K562 (cell line): Measurements from ENCODE around the gene ARPC1A. TPM values are rescaled to one million over a fixed set of nuclear protein-coding genes. Genes with fewer than 3 reads are reported as not detected.
A peak's percentile ranks its signal among the peaks of the same experiment; 100 is the strongest.

Source experiments
- ATAC-seq: fragments of 200-7000 bp; cut with Tn5 transposase; 3 replicates; pipeline ENCODE4 v1.9.1; 2020; ENCODE audit warnings: moderate library complexity
- BruUV-seq: library from RNA; stranded (reverse); fragments of 400-500 nt; replicated peaks from 2 replicates; lab custom pipeline; 2021; lab: Mats Ljungman, UMichigan
- CTCF ChIA-PET: fragments of 300-600 bp; formaldehyde crosslinking; extraction: SDS; loops from one replicate; lab custom pipeline; 2021; ENCODE audit warnings: low intra/inter-chr PET ratio; lab: Yijun Ruan, JAX
- POLR2A ChIA-PET: fragments of 300-600, 350-650 bp; sonication (Branson Sonifier 250); formaldehyde crosslinking; extraction: SDS; loops from one replicate; lab custom pipeline; 2021; ENCODE audit warnings: antibody characterized with exemption, inconsistent platforms; lab: Yijun Ruan, JAX
- DNase-seq, 4 experiments: peaks; one replicate each; pipeline versions ENCODE4 v3.0.0 to v3.0.0-alpha.2; 2011 to 2018; ENCODE audit warnings: low spot score in 3 of 4, mixed read lengths in 3 of 4; ENCODE audit errors: extremely low read depth in 1 of 4
- FAIRE-seq: peaks from 2 replicates; lab custom pipeline; 2011; peaks lifted over from hg19 to GRCh38; lab: Jason Lieb, UNC
- H2AFZ ChIP-seq: 2 replicates; pipeline ENCODE4 v1.6.0; 2011; ENCODE audit warnings: low read depth, low read length, control low read depth, inconsistent platforms
- H3K27ac ChIP-seq: fragments of 200-600 bp; 3 replicates; pipeline ENCODE4 v1.8.0; 2011; ENCODE audit warnings: low read depth, mild to moderate bottlenecking, control low read depth, inconsistent platforms, low read length, moderate library complexity, mixed read lengths; ENCODE audit errors: extremely low read depth
- H3K27me3 ChIP-seq, 2 experiments: fragments of 300-600 bp in 1 of 2; 2 replicates in 1 of 2; 3 replicates in 1 of 2; pipeline versions ENCODE4 v1.6.0 to v1.8.0; 2011; ENCODE audit warnings: inconsistent platforms in 2 of 2, low read length in 2 of 2, mild to moderate bottlenecking in 1 of 2, mixed read lengths in 1 of 2, moderate library complexity in 1 of 2; ENCODE audit not compliant: control insufficient read depth in 2 of 2, insufficient read depth in 2 of 2
- H3K36me3 ChIP-seq: fragments of 300-600 bp; 3 replicates; pipeline ENCODE4 v1.8.0; 2011; ENCODE audit warnings: mild to moderate bottlenecking, low read length, inconsistent platforms; ENCODE audit not compliant: control insufficient read depth, insufficient read depth
- H3K4me1 ChIP-seq, 2 experiments: fragments of 200-600 bp in 1 of 2; replicated peaks in 1 of 2; 2 replicates in 1 of 2; 3 replicates in 1 of 2; pipeline versions ENCODE4 v1.5.1 to v1.8.0; 2011; ENCODE audit warnings: inconsistent platforms in 2 of 2, low read length in 2 of 2, mild to moderate bottlenecking in 1 of 2, mixed read lengths in 1 of 2, moderate library complexity in 1 of 2; ENCODE audit not compliant: control insufficient read depth in 2 of 2, insufficient read depth in 2 of 2
- H3K4me2 ChIP-seq: 2 replicates; pipeline ENCODE4 v1.6.1; 2011; ENCODE audit warnings: low read length, control low read depth, inconsistent platforms, mixed read lengths; ENCODE audit not compliant: insufficient read depth
- H3K4me3 ChIP-seq: fragments of 200-600 bp; sonication (generic), shearing (Covaris generic); 2 replicates; pipeline ENCODE4 v1.5.1; 2016; ENCODE audit warnings: control low read depth, inconsistent platforms
- H3K79me2 ChIP-seq: fragments of 200-600 bp; 3 replicates; pipeline ENCODE4 v1.8.0; 2011; ENCODE audit warnings: low read length, inconsistent platforms; ENCODE audit not compliant: control insufficient read depth, insufficient read depth
- H3K9ac ChIP-seq, 2 experiments: 2 replicates each; pipeline versions ENCODE4 v1.6.0 to v1.6.1; 2011; ENCODE audit warnings: low read depth in 2 of 2, low read length in 2 of 2, control low read depth in 1 of 2, inconsistent platforms in 1 of 2, mild to moderate bottlenecking in 1 of 2, mixed read lengths in 1 of 2; ENCODE audit not compliant: insufficient read depth in 1 of 2
- H3K9me1 ChIP-seq: one replicate; pipeline ENCODE4 v1.6.0; 2011; ENCODE audit warnings: inconsistent platforms, mild to moderate bottlenecking, low read length, moderate library complexity; ENCODE audit not compliant: control insufficient read depth, insufficient read depth
- H3K9me3 ChIP-seq: replicated peaks from 2 replicates; pipeline ENCODE4 v1.5.1; 2011; ENCODE audit warnings: low read depth, low read length, inconsistent platforms; ENCODE audit not compliant: control insufficient read depth, insufficient read depth
- H4K20me1 ChIP-seq: replicated peaks from 2 replicates; pipeline ENCODE4 v1.6.1; 2011; ENCODE audit warnings: low read length, inconsistent platforms, mixed read lengths; ENCODE audit not compliant: control insufficient read depth, insufficient read depth
- CBFA2T2 ChIP-seq: fragments of 450-650 bp; conservative IDR thresholded peaks from 2 replicates; pipeline ENCODE4 v1.6.1; 2017; ENCODE audit warnings: mild to moderate bottlenecking
- CTBP1 ChIP-seq: fragments of 450-650 bp; IDR thresholded peaks from 2 replicates; pipeline ENCODE4 v1.6.1; 2016; ENCODE audit warnings: borderline replicate concordance
- FUS ChIP-seq: fragments of 200-400 bp; formaldehyde crosslinking; optimal IDR thresholded peaks from 2 replicates; pipeline ENCODE3; 2017; ENCODE audit warnings: low read depth, low read length
- ILF3 ChIP-seq: fragments of 450-650 bp; IDR thresholded peaks from 2 replicates; pipeline ENCODE4 v1.6.1; 2018; ENCODE audit warnings: antibody characterized with exemption, mild to moderate bottlenecking, moderate library complexity, borderline replicate concordance
- PHB ChIP-seq: fragments of 250-450 bp; sonication (Bioruptor Pico); IDR thresholded peaks from 2 replicates; pipeline ENCODE4 v1.5.0; 2021
- PHTF2 ChIP-seq: fragments of 250-450 bp; sonication (Bioruptor Pico); IDR thresholded peaks from 2 replicates; pipeline ENCODE4 v1.5.0; 2021; ENCODE audit warnings: mild to moderate bottlenecking
- POLR2A ChIP-seq: fragments of 450-650 bp; conservative IDR thresholded peaks from 2 replicates; pipeline ENCODE4 v1.6.1; 2016
- POLR2AphosphoS5 ChIP-seq: IDR thresholded peaks from 2 replicates; pipeline ENCODE4 v1.6.1; 2011; ENCODE audit warnings: mild to moderate bottlenecking, low read depth, low read length, moderate library complexity; ENCODE audit not compliant: control insufficient read depth, insufficient read depth
- POLR2B ChIP-seq: fragments of 450-650 bp; IDR thresholded peaks from 2 replicates; pipeline ENCODE4 v1.6.1; 2018; ENCODE audit warnings: low read depth; ENCODE audit not compliant: partially characterized antibody
- POLR2G ChIP-seq: fragments of 200-400 bp; formaldehyde crosslinking; IDR thresholded peaks from 2 replicates; pipeline ENCODE4 v1.6.1; 2017; ENCODE audit warnings: low read depth, mild to moderate bottlenecking, antibody characterized with exemption, low read length, moderate library complexity
- SNRNP70 ChIP-seq: fragments of 200-400 bp; formaldehyde crosslinking; optimal IDR thresholded peaks from 2 replicates; pipeline ENCODE3; 2017; ENCODE audit warnings: low read depth, low read length
- WGBS: fragments of 100-300 bp; shearing (Covaris generic); methylation state at CpG from one replicate; pipeline ENCODE4 v1.1.6; 2016; ENCODE audit warnings: low coverage, mixed read lengths; ENCODE audit not compliant: insufficient coverage; ENCODE audit errors: missing lambda C conversion rate; 5-methylcytosine and 5-hydroxymethylcytosine counted together
- in situ Hi-C: fragments of 300-500 bp; cut with MboI; formaldehyde crosslinking; loops from 4 replicates; pipeline ENCODE4 v1.15.0; 2018; ENCODE audit warnings: inconsistent platforms, mixed read lengths
- intact Hi-C: fragments of 100-400 bp; cut with micrococcal nuclease; formaldehyde crosslinking; loops from 2 replicates; pipeline ENCODE4 v1.14.2; 2022
- polyA plus RNA-seq, 8 experiments: library from polyadenylated mRNA; depleted of rRNA in 4 of 8; stranded (reverse) in 5 of 8; unstranded in 3 of 8; fragments of >200 nt; fragmentation: Nextera tagmentation in 2 of 8; fragmentation: Illumina TruSeq in 1 of 8; extraction: Ambion mirVana in 2 of 8; extraction: Trizol in 1 of 8; gene quantifications; 2 replicates each; pipeline versions ENCODE4 v1.2.1 to v1.2.3, GENCODE V29; 2011 to 2014; ENCODE audit warnings: inconsistent platforms in 1 of 8, missing spikeins in 1 of 8
- total RNA-seq, 7 experiments: library from RNA; depleted of rRNA in 6 of 7; stranded (reverse); fragments of >200 nt in 6 of 7; fragmentation: Illumina TruSeq in 2 of 7; extraction: Trizol in 2 of 7; gene quantifications; 2 replicates each; pipeline versions ENCODE4 v1.2.1 to v1.2.3, GENCODE V29; 2011 to 2021; ENCODE audit warnings: low replicate concordance in 1 of 7
- TF ChIP-seq, protein P1 (sequence below): fragments of 200-800 bp; sonication (Bioruptor generic); IDR thresholded peaks from 2 replicates; pipeline ENCODE4 v1.6.1; 2017; ENCODE audit warnings: missing genetic modification characterization, missing compliant biosample characterization
- TF ChIP-seq, protein P2 (sequence below): fragments of 250-450 bp; sonication (Bioruptor Pico); IDR thresholded peaks from 2 replicates; pipeline ENCODE4 v1.8.0; 2022; ENCODE audit warnings: moderate library complexity, mild to moderate bottlenecking, inconsistent platforms
- TF ChIP-seq, protein P3 (sequence below): fragments of 450-650 bp; IDR thresholded peaks from 2 replicates; pipeline ENCODE4 v1.7.1; 2018; ENCODE audit warnings: mild to moderate bottlenecking, low read depth; ENCODE audit not compliant: partially characterized antibody

ARPC1A gene
- total and polyA plus RNA-seq, 9 of the 15 experiments (the other 6 are each of a cell fraction or from before 2014, with no cell fraction given) = 39.5 to 151 (median 86.1) TPM

DNA sequence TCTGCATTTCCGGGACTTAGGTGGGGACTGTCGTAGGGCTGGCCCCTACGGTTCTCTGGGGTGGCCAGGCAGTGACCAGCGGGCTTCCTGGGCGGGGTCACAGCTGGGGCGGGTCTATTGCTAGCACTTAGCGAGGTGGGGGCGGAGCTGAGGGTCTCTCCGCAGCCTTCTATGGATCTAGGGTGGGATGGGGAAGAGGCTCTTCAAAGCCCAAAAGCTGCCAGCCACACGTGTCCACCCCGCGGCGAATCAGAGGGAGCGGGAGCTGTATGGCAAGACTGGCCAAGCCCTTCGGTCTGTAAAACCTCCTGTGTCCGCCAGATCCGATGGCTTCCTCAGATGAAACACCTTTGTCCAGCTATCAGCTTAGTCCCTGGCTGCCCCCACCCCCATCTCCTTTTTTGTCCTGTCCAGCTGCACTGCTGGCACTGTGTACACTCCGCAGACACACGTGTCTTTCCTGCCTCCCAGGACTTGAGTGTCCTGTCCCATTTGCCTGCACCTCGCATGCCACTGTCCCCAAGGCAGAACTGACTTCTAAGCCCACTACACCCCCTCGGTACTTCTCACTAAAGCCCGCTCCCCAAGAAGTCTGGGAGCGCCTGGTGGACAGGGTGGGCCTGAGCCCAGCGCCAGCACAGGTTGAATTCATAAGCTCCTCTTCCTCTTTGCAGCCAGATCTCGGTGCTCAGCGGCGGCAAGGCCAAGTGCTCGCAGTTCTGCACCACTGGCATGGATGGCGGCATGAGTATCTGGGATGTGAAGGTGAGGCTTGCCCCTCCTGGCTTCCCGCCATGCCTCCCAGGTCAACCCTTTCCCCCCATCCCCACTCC, 67.9 kb downstream of the ARPC1A start (continued):
- TF ChIP-seq, protein P1, sequence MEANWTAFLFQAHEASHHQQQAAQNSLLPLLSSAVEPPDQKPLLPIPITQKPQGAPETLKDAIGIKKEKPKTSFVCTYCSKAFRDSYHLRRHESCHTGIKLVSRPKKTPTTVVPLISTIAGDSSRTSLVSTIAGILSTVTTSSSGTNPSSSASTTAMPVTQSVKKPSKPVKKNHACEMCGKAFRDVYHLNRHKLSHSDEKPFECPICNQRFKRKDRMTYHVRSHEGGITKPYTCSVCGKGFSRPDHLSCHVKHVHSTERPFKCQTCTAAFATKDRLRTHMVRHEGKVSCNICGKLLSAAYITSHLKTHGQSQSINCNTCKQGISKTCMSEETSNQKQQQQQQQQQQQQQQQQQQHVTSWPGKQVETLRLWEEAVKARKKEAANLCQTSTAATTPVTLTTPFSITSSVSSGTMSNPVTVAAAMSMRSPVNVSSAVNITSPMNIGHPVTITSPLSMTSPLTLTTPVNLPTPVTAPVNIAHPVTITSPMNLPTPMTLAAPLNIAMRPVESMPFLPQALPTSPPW (CRISPR knock-in tag) = no peak

DNA sequence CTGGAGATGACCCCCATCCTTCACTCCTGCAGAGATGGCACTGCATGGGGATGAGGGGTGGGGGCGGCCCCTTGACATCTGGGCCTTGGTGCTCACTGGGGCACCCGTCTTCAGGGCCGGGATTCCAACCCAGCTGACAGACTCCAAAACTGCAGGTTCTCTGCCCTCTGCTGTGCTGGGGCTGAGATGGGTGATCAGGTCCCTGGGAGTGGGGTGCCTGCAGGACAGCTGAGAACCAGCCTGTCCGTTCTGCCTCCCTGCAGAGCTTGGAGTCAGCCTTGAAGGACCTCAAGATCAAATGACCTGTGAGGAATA, 68.4 kb downstream of the ARPC1A start:
- intact Hi-C loops (no loop called here), in situ Hi-C loops (no loop called here)
- no peak overlapping the region for H3K4me3 ChIP-seq
- ATAC-seq (no peak), DNase-seq (no peak), FAIRE-seq (no peak)
- H3K9ac ChIP-seq = peak overlapping the region in 1 of 2 experiments; percentile 64; a peak in 1 of 4 replicates
- no TSS peak for BruUV-seq
- H3K27ac ChIP-seq = no peak overlapping the region
- no peaks in the 10 kb centered on the region for H3K27me3 ChIP-seq
- H3K4me2 ChIP-seq = no peak overlapping the region
- H3K9me1 ChIP-seq = no peaks in the 10 kb centered on the region
- peaks cover 96% of the 10 kb centered on the region for H3K36me3 ChIP-seq
- POLR2A ChIA-PET = interaction anchor here (0.5 to 4.7 kb wide), 4 partner anchors 14 to 389 kb away, joined by 3 to 35 read pairs (median 3); partner anchors contain the start of genes BUD31, PDAP1 and ZNF394
- H3K9me3 ChIP-seq = no peaks in the 10 kb centered on the region
- TF ChIP-seq POLR2AphosphoS5 (0 out of 2 replicates have a peak, but pooled peaks have one; percentile 38), CBFA2T2 (no peak), FUS (no peak), POLR2B (peak; percentile 31), CTBP1 (no peak), POLR2A (0 out of 2 replicates have a peak, but pooled peaks have one; percentile 3), POLR2G (peak; percentile 58), PHTF2 (CRISPR knock-in tag) (no peak), PHB (CRISPR knock-in tag) (no peak), SNRNP70 (no peak), ILF3 (no peak)
- TF ChIP-seq, protein P2, sequence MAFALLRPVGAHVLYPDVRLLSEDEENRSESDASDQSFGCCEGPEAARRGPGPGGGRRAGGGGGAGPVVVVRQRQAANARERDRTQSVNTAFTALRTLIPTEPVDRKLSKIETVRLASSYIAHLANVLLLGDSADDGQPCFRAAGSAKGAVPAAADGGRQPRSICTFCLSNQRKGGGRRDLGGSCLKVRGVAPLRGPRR = no peak
- TF ChIP-seq, protein P3, sequence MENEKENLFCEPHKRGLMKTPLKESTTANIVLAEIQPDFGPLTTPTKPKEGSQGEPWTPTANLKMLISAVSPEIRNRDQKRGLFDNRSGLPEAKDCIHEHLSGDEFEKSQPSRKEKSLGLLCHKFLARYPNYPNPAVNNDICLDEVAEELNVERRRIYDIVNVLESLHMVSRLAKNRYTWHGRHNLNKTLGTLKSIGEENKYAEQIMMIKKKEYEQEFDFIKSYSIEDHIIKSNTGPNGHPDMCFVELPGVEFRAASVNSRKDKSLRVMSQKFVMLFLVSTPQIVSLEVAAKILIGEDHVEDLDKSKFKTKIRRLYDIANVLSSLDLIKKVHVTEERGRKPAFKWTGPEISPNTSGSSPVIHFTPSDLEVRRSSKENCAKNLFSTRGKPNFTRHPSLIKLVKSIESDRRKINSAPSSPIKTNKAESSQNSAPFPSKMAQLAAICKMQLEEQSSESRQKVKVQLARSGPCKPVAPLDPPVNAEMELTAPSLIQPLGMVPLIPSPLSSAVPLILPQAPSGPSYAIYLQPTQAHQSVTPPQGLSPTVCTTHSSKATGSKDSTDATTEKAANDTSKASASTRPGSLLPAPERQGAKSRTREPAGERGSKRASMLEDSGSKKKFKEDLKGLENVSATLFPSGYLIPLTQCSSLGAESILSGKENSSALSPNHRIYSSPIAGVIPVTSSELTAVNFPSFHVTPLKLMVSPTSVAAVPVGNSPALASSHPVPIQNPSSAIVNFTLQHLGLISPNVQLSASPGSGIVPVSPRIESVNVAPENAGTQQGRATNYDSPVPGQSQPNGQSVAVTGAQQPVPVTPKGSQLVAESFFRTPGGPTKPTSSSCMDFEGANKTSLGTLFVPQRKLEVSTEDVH = no peak
- H2AFZ ChIP-seq = no peak overlapping the region
- H4K20me1 ChIP-seq = peaks cover 22% of the 10 kb centered on the region; the same call in 1 of the 2 replicates
- 89% methylated on average over 4 of the region's 4 CpGs for WGBS
- CTCF ChIA-PET = no interaction called here
- H3K79me2 ChIP-seq = no peaks in the 10 kb centered on the region
- H3K4me1 ChIP-seq = peaks cover 0 to 37% of the 10 kb centered on the region in 2 experiments; a peak in 2 of 5 replicates
